GM12878 (cell line): ENCODE data around the gene TLL1. TPM values are rescaled to one million over a fixed set of nuclear protein-coding genes. Genes with fewer than 3 reads are reported as not detected.

Experiments
- ATAC-seq: fragments of 200-7000 bp; cut with Tn5 transposase; 3 replicates; pipeline ENCODE4 v1.9.1; 2020; ENCODE audit warnings: mild to moderate bottlenecking, moderate library complexity
- BruUV-seq: library from RNA; stranded (reverse); fragments of 400-500 nt; replicated peaks from 2 replicates; lab custom pipeline; 2021; lab: Mats Ljungman, UMichigan
- CTCF ChIA-PET: fragments of 300-600 bp; sonication (Branson Sonifier 250); formaldehyde crosslinking; extraction: SDS; loops from one replicate; lab custom pipeline; 2021; ENCODE audit warnings: inconsistent platforms; lab: Yijun Ruan, JAX
- POLR2A ChIA-PET: fragments of 350-600 bp; formaldehyde crosslinking; extraction: SDS; loops from one replicate; lab custom pipeline; 2021; ENCODE audit warnings: inconsistent platforms; lab: Charles Lee
- RAD21 ChIA-PET: fragments of 300-600 bp; sonication (Branson Sonifier 250); formaldehyde crosslinking; loops from one replicate; lab custom pipeline; 2023; ENCODE audit warnings: antibody characterized with exemption; ENCODE audit not compliant: unreplicated experiment; lab: Charles Lee
- SMC1A ChIA-PET: fragments of 300-600 bp; sonication (Branson Sonifier 250); formaldehyde crosslinking; loops from one replicate; lab custom pipeline; 2023; ENCODE audit not compliant: unreplicated experiment, uncharacterized antibody; lab: Charles Lee
- DNase-seq: peaks from one replicate; pipeline ENCODE4 v3.0.0-alpha.2; 2011; ENCODE audit warnings: low read depth, low spot score
- FAIRE-seq: peaks from 3 replicates; lab custom pipeline; 2011; peaks lifted over from hg19 to GRCh38; lab: Jason Lieb, UNC
- H2AFZ ChIP-seq: 2 replicates; pipeline ENCODE4 v1.6.0; 2011; ENCODE audit warnings: low read depth, low read length, control low read depth; ENCODE audit not compliant: control insufficient read depth
- H3K27ac ChIP-seq: 2 replicates; pipeline ENCODE4 v1.5.1; 2011; ENCODE audit warnings: control low read depth; ENCODE audit not compliant: control insufficient read depth, insufficient read depth
- H3K27me3 ChIP-seq, 2 experiments: replicated peaks in 1 of 2; 2 replicates each; pipeline versions ENCODE4 v1.6.0 to v1.6.1; 2011; ENCODE audit warnings: low read length in 1 of 2; ENCODE audit not compliant: control insufficient read depth in 2 of 2, insufficient read depth in 2 of 2
- H3K36me3 ChIP-seq, 2 experiments: 2 replicates each; pipeline ENCODE4 v1.5.1; 2011; ENCODE audit warnings: low read length in 1 of 2; ENCODE audit not compliant: control insufficient read depth in 2 of 2, insufficient read depth in 2 of 2
- H3K4me1 ChIP-seq: 2 replicates; pipeline ENCODE4 v1.6.1; 2011; ENCODE audit warnings: mild to moderate bottlenecking, low read length, moderate library complexity, mixed read lengths; ENCODE audit not compliant: control insufficient read depth, insufficient read depth
- H3K4me2 ChIP-seq: 2 replicates; pipeline ENCODE4 v1.6.0; 2011; ENCODE audit warnings: control low read depth; ENCODE audit not compliant: control insufficient read depth, insufficient read depth
- H3K4me3 ChIP-seq: fragments of 200-600 bp; sonication (generic); 2 replicates; pipeline ENCODE4 v1.5.1; 2016
- H3K79me2 ChIP-seq: 2 replicates; pipeline ENCODE4 v1.6.0; 2011; ENCODE audit warnings: low read length; ENCODE audit not compliant: control insufficient read depth, insufficient read depth
- H3K9ac ChIP-seq: 2 replicates; pipeline ENCODE4 v1.8.0; 2011; ENCODE audit warnings: low read length, control low read depth, mixed read lengths; ENCODE audit not compliant: control insufficient read depth, insufficient read depth
- H3K9me3 ChIP-seq: replicated peaks from 3 replicates; pipeline ENCODE4 v1.5.1; 2011; ENCODE audit warnings: mild to moderate bottlenecking, low read length; ENCODE audit not compliant: control insufficient read depth, insufficient read depth
- H4K20me1 ChIP-seq: 2 replicates; pipeline ENCODE4 v1.6.0; 2011; ENCODE audit not compliant: control insufficient read depth, insufficient read depth
- ZNF274 ChIP-seq: IDR thresholded peaks from one replicate; pipeline ENCODE4 v1.8.0; 2011; ENCODE audit not compliant: insufficient read length, insufficient read depth
- WGBS: methylation state at CpG from one replicate; pipeline ENCODE4 v1.1.6; 2016; ENCODE audit warnings: low lambda C conversion rate; ENCODE audit not compliant: insufficient replicate concordance, insufficient coverage; ENCODE audit errors: missing lambda C conversion rate; 5-methylcytosine and 5-hydroxymethylcytosine counted together
- in situ Hi-C: fragments of 300-500 bp; cut with MboI; formaldehyde crosslinking; loops from 9 replicates; pipeline ENCODE4 v1.14.3; 2018; ENCODE audit warnings: mixed read lengths
- intact Hi-C: fragments of 100-400 bp; cut with micrococcal nuclease; formaldehyde crosslinking; loops from one replicate; pipeline ENCODE4 v1.14.2; 2022; ENCODE audit not compliant: unreplicated experiment
- polyA plus RNA-seq, 11 experiments: library from polyadenylated mRNA; depleted of rRNA in 4 of 11; unstranded in 6 of 11; stranded (reverse) in 5 of 11; fragments of >200 nt; fragmentation: Nextera tagmentation in 4 of 11; fragmentation: Illumina TruSeq in 1 of 11; extraction: Ambion mirVana in 4 of 11; extraction: Trizol in 1 of 11; gene quantifications; 1 replicate in 1 of 11; 2 replicates in 10 of 11; pipeline versions ENCODE4 v1.2.1 to v1.2.3, GENCODE V29; 2011 to 2016; ENCODE audit warnings: inconsistent platforms in 2 of 11, missing spikeins in 2 of 11, low read depth in 1 of 11
- total RNA-seq, 4 experiments: library from RNA; depleted of rRNA in 3 of 4; stranded (reverse); fragments of >200 nt in 3 of 4; fragmentation: Illumina TruSeq in 1 of 4; extraction: Trizol in 1 of 4; gene quantifications; 2 replicates each; pipeline versions ENCODE4 v1.2.1 to v1.2.3, GENCODE V29; 2013 to 2021
- TF ChIP-seq, protein P1 (sequence below): fragments of 450-650 bp; IDR thresholded peaks from 2 replicates; pipeline ENCODE4 v1.6.1; 2016; ENCODE audit warnings: mild to moderate bottlenecking
- TF ChIP-seq, protein P2 (sequence below): IDR thresholded peaks from 2 replicates; pipeline ENCODE4 v1.6.1; 2012; ENCODE audit warnings: mild to moderate bottlenecking, low read depth, low read length

TLL1 gene
- total and polyA plus RNA-seq, 10 of the 15 experiments (the other 5 are each of a cell fraction or from before 2014, with no cell fraction given): 0.02 to 0.31 (median 0.05) TPM; not detected in 2

DNA sequence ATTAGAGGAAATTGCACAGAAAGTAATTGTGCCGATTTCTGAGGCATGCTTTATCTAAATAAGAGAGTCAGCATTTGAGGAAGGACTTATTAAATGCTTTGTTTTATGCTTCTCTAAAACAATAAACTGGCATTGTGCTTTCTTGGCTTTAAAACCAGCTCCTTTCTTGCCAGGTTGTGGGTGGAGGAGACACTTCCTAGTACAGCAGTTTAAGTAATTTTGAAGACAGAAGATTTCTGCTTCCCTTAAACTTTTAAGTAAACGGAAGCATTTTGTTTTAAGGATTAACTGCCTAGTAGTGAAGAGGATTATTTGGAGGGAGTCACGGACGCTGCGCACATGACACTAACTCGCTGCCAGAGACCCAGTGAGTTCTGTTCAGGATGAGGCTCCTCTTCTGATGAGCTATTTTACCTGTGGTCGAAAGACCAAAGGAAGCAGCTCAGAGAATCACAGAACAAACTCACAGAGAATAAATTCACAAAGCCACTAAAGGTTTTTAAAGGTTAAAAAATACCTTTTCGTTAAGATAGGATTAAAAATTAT is 169.5 kb downstream of the TLL1 start:
- FAIRE-seq (no peak), ATAC-seq (no peak), DNase-seq (no peak)
- CTCF ChIA-PET: interaction anchor here (1.0 to 5.5 kb wide), 4 partner anchors 45 to 833 kb away, joined by 3 to 56 read pairs (median 5); no protein-coding TSS in a partner anchor
- H3K4me3 ChIP-seq: no peak overlapping the region
- no peak overlapping the region for H3K27ac ChIP-seq
- no TSS peak for BruUV-seq
- POLR2A ChIA-PET: interaction anchor here (0.9 kb wide), 1 partner anchor 9 kb away, joined by 3 read pairs; no protein-coding TSS in a partner anchor
- no peak overlapping the region for H3K9ac ChIP-seq
- H3K36me3 ChIP-seq: no peaks in the 10 kb centered on the region
- WGBS: 79% methylated on average over 8 of the region's 8 CpGs
- no peak overlapping the region for H3K4me2 ChIP-seq
- TF ChIP-seq, protein P1, sequence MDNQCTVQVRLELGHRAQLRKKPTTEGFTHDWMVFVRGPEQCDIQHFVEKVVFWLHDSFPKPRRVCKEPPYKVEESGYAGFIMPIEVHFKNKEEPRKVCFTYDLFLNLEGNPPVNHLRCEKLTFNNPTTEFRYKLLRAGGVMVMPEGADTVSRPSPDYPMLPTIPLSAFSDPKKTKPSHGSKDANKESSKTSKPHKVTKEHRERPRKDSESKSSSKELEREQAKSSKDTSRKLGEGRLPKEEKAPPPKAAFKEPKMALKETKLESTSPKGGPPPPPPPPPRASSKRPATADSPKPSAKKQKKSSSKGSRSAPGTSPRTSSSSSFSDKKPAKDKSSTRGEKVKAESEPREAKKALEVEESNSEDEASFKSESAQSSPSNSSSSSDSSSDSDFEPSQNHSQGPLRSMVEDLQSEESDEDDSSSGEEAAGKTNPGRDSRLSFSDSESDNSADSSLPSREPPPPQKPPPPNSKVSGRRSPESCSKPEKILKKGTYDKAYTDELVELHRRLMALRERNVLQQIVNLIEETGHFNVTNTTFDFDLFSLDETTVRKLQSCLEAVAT: 0 out of 2 replicates have a peak, but pooled peaks have one; percentile 17
- TF ChIP-seq, protein P2, sequence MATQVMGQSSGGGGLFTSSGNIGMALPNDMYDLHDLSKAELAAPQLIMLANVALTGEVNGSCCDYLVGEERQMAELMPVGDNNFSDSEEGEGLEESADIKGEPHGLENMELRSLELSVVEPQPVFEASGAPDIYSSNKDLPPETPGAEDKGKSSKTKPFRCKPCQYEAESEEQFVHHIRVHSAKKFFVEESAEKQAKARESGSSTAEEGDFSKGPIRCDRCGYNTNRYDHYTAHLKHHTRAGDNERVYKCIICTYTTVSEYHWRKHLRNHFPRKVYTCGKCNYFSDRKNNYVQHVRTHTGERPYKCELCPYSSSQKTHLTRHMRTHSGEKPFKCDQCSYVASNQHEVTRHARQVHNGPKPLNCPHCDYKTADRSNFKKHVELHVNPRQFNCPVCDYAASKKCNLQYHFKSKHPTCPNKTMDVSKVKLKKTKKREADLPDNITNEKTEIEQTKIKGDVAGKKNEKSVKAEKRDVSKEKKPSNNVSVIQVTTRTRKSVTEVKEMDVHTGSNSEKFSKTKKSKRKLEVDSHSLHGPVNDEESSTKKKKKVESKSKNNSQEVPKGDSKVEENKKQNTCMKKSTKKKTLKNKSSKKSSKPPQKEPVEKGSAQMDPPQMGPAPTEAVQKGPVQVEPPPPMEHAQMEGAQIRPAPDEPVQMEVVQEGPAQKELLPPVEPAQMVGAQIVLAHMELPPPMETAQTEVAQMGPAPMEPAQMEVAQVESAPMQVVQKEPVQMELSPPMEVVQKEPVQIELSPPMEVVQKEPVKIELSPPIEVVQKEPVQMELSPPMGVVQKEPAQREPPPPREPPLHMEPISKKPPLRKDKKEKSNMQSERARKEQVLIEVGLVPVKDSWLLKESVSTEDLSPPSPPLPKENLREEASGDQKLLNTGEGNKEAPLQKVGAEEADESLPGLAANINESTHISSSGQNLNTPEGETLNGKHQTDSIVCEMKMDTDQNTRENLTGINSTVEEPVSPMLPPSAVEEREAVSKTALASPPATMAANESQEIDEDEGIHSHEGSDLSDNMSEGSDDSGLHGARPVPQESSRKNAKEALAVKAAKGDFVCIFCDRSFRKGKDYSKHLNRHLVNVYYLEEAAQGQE: no peak
- TF ChIP-seq ZNF274: no peak
- intact Hi-C loops: no loop called here
- H4K20me1 ChIP-seq: no peaks in the 10 kb centered on the region
- SMC1A ChIA-PET: interaction anchor here (1.1 to 4.3 kb wide), 7 partner anchors 8 to 506 kb away, joined by 3 to 28 read pairs (median 4); no protein-coding TSS in a partner anchor
- no peaks in the 10 kb centered on the region for H3K27me3 ChIP-seq
- H3K4me1 ChIP-seq: no peaks in the 10 kb centered on the region
- H3K9me3 ChIP-seq: no peaks in the 10 kb centered on the region
- no peaks in the 10 kb centered on the region for H3K79me2 ChIP-seq
- in situ Hi-C loops: no loop called here
- RAD21 ChIA-PET: interaction anchor here (0.6 to 2.1 kb wide), 4 partner anchors 9 to 49 kb away, joined by 3 to 8 read pairs (median 4); no protein-coding TSS in a partner anchor
- no peak overlapping the region for H2AFZ ChIP-seq
